ENCODE measurements around the gene CD1C. TPM values are rescaled to one million over a fixed set of nuclear protein-coding genes. Genes with fewer than 3 reads are reported as not detected.

CD1C gene
- total and polyA plus RNA-seq, 7 donors, result 0.99 to 9.9 (median 1.2) TPM; not detected in 2

DNA sequence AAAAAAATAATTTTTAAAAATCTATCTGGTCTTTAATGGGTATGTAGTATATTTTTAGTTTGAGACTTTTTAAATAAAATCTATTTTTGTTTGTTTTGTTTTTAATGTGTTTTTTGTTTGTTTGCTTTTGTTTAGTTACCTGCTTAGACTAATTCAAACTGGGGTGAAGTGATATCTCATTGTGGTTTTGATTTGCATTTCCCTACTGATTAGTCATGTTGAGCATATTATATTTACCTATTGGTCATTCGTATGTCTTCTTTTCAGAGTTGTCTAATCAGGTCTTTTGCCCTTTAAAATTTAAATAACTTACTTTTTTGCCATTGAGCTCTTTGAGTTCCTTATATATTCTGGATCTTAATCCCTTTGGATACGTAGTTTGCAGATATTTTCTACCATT, 21.3 kb downstream of the CD1C start:
- H3K9me3 ChIP-seq, result peaks cover 0 to 3% (median 1%) of the 10 kb centered on the region in 4 donors

DNA sequence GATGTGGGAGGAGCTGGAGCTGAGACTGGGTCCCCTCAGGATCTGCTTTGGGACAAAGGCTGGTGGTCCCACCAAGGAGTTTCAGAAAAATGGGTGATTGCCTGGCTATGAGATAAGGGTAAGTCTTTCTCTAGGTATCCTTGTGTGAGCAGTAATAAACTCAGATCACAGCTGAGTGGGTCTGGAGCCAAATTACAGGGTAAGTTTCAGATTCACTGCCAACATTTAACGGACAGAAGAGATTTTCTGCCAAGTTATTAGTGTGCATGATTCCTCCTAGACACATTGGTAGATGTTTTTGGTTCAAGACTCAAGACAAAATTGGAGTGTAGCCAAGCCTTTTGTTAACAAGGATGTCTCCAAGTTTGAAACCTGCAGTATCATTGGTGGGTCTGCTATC, 34.1 kb downstream of the CD1C start:
- 65 to 90% methylated on average over 1 of the region's 1 CpG for WGBS, 2 donors

More for the DNA sequence above, 21.3 kb downstream of the CD1C start:
- Histone ChIP-seq H3K4me1 (no peaks in the 10 kb centered on the region), H3K27me3 (no peaks in the 10 kb centered on the region), H3K27ac (no peak overlapping the region), H3K36me3 (no peaks in the 10 kb centered on the region), H3K4me3 (no peak overlapping the region)
- WGBS, 2 donors, result 71 to 81% methylated on average over 2 of the region's 2 CpGs
- TF ChIP-seq EP300 (IDR thresholded peaks at IDR 0.05) (no peak), POLR2A (IDR thresholded peaks at IDR 0.05) (no peak), POLR2AphosphoS5 (IDR thresholded peaks at IDR 0.05) (no peak)
- TF ChIP-seq, protein P1, sequence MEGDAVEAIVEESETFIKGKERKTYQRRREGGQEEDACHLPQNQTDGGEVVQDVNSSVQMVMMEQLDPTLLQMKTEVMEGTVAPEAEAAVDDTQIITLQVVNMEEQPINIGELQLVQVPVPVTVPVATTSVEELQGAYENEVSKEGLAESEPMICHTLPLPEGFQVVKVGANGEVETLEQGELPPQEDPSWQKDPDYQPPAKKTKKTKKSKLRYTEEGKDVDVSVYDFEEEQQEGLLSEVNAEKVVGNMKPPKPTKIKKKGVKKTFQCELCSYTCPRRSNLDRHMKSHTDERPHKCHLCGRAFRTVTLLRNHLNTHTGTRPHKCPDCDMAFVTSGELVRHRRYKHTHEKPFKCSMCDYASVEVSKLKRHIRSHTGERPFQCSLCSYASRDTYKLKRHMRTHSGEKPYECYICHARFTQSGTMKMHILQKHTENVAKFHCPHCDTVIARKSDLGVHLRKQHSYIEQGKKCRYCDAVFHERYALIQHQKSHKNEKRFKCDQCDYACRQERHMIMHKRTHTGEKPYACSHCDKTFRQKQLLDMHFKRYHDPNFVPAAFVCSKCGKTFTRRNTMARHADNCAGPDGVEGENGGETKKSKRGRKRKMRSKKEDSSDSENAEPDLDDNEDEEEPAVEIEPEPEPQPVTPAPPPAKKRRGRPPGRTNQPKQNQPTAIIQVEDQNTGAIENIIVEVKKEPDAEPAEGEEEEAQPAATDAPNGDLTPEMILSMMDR (IDR thresholded peaks at IDR 0.05), result no peak
- no peak for DNase-seq
- intact Hi-C loops (cut with DNase I), result no loop called here

DNA sequence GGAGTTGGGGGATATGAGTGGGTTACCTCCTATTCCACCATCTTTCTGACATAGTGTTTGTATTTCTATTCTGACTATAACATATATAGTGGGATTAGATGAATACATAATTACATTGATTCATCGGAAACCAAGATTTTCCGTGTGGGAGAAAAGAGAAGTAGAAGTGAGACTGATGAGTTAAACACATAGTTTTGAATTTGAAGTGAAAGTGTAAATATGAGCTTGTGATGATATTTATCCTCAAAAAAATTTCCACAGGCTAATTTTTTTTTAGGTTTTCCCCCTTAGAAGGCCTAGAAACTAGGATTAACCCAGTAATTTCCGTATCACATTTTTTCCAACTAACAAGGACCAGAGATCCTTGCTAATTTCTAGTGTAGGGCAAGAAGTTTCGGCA, 34.7 kb downstream of the CD1C start:
- intact Hi-C loops (cut with DNase I), result no loop called here
- no peak for TF ChIP-seq POLR2A (IDR thresholded peaks at IDR 0.05)
- TF ChIP-seq EP300 (IDR thresholded peaks at IDR 0.05), result no peak
- TF ChIP-seq, protein P1 (IDR thresholded peaks at IDR 0.05), result no peak
- TF ChIP-seq POLR2AphosphoS5 (IDR thresholded peaks at IDR 0.05), result no peak
- H3K27me3 ChIP-seq, result no peaks in the 10 kb centered on the region
- no peak for DNase-seq
- 78 to 85% methylated on average over 4 of the region's 4 CpGs for WGBS, 2 donors
- no peaks in the 10 kb centered on the region for H3K9me3 ChIP-seq
- no peak overlapping the region for H3K27ac ChIP-seq
- no peak overlapping the region for H3K4me3 ChIP-seq
- no peaks in the 10 kb centered on the region for H3K36me3 ChIP-seq
- H3K4me1 ChIP-seq, result no peaks in the 10 kb centered on the region

More for the DNA sequence above, 34.1 kb downstream of the CD1C start:
- H3K9me3 ChIP-seq, result no peaks in the 10 kb centered on the region
- no peak overlapping the region for H3K4me3 ChIP-seq
- TF ChIP-seq, protein P1 (IDR thresholded peaks at IDR 0.05), result no peak
- TF ChIP-seq POLR2A (IDR thresholded peaks at IDR 0.05), result no peak
- TF ChIP-seq EP300 (IDR thresholded peaks at IDR 0.05), result no peak
- TF ChIP-seq POLR2AphosphoS5 (IDR thresholded peaks at IDR 0.05), result no peak
- no peak overlapping the region for H3K27ac ChIP-seq
- no peaks in the 10 kb centered on the region for H3K36me3 ChIP-seq
- no peaks in the 10 kb centered on the region for H3K27me3 ChIP-seq
- no peak for DNase-seq
- no peaks in the 10 kb centered on the region for H3K4me1 ChIP-seq
- intact Hi-C loops (cut with DNase I), result no loop called here

DNA sequence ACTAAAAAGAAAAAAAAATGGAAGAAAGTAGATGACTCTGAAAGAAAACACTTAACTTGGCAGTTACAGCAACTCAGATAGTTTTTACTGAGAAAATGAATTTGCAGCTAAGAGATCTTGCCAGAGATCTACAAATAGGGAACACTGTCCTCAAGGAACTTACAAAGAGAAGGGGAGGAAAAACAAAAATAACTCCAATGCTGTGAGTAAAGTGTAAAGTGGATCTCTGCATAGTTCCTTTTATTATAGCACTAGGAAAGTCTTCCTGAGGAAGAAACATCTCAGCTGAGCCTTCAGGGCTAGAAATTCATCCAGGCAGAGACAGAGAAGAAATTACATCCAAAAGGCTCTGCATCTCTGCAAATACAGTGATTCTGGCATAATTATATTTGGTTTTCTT, 37.8 kb downstream of the CD1C start:
- Histone ChIP-seq H3K27me3 (no peaks in the 10 kb centered on the region), H3K4me1 (no peaks in the 10 kb centered on the region), H3K27ac (no peak overlapping the region), H3K36me3 (no peaks in the 10 kb centered on the region), H3K4me3 (no peak overlapping the region), H3K9me3 (no peaks in the 10 kb centered on the region)
- intact Hi-C loops (cut with DNase I), result no loop called here
- TF ChIP-seq EP300 (IDR thresholded peaks at IDR 0.05) (no peak), POLR2AphosphoS5 (IDR thresholded peaks at IDR 0.05) (no peak), POLR2A (IDR thresholded peaks at IDR 0.05) (no peak)
- TF ChIP-seq, protein P1 (IDR thresholded peaks at IDR 0.05), result no peak
- no peak for DNase-seq

DNA sequence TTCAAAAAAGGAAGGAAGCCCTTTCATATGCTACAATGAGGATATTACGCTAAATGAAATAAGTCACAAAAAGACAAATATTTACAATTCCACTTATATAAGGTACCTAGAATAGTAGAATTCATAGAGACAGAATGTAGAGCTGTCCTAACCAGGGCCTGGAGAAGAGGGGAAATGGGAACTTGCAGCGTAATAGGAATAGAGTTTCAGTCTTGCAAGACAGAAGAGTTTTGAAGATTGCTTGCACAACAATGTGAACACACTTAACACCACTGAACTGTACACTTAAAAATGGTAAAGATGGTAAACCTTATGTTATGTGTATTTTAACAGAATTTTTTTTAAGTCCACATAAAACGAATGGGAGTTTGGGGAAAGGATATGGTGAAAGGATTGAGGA, 38.7 kb downstream of the CD1C start:
- H3K4me3 ChIP-seq, result no peak overlapping the region
- 83 to 85% methylated on average over 3 of the region's 3 CpGs for WGBS, 2 donors
- H3K27ac ChIP-seq, result no peak overlapping the region
- no peaks in the 10 kb centered on the region for H3K27me3 ChIP-seq
- no peak for TF ChIP-seq EP300 (IDR thresholded peaks at IDR 0.05)
- no peak for TF ChIP-seq POLR2A (IDR thresholded peaks at IDR 0.05)
- TF ChIP-seq POLR2AphosphoS5 (IDR thresholded peaks at IDR 0.05), result no peak
- TF ChIP-seq, protein P1 (IDR thresholded peaks at IDR 0.05), result no peak
- no peaks in the 10 kb centered on the region for H3K4me1 ChIP-seq
- intact Hi-C loops (cut with DNase I), result no loop called here
- no peaks in the 10 kb centered on the region for H3K9me3 ChIP-seq
- DNase-seq, result no peak
- no peaks in the 10 kb centered on the region for H3K36me3 ChIP-seq
